H1 (cell line): ENCODE data around the gene MITF. TPM values are rescaled to one million over a fixed set of nuclear protein-coding genes. Genes with fewer than 3 reads are reported as not detected.

ENCODE experiments used
- CTCF ChIA-PET: fragments of 300-600 bp; sonication (Branson Sonifier 250); formaldehyde crosslinking; loops from one replicate; lab custom pipeline; 2021; ENCODE audit not compliant: partially characterized antibody; lab: Charles Lee
- POLR2A ChIA-PET: fragments of 300-600 bp; sonication (Branson Sonifier 250); formaldehyde crosslinking; loops from one replicate; lab custom pipeline; 2021; ENCODE audit warnings: inconsistent platforms; ENCODE audit not compliant: partially characterized antibody; lab: Charles Lee
- DNase-seq, 2 experiments: peaks; one replicate each; pipeline versions ENCODE4 v3.0.0 to v3.0.0-alpha.2; 2010 to 2022; ENCODE audit warnings: low spot score in 2 of 2, low read depth in 1 of 2, mixed read lengths in 1 of 2
- FAIRE-seq: peaks from 2 replicates; lab custom pipeline; 2011; peaks lifted over from hg19 to GRCh38; lab: Jason Lieb, UNC
- H2AFZ ChIP-seq: 2 replicates; pipeline ENCODE4 v1.8.1; 2012; ENCODE audit warnings: low read length, inconsistent platforms
- H2AK5ac ChIP-seq: 2 replicates; pipeline ENCODE4 v1.6.1; 2013; ENCODE audit warnings: low read depth, low read length
- H2BK120ac ChIP-seq: replicated peaks from 2 replicates; pipeline ENCODE3; 2013; ENCODE audit warnings: low read depth, low read length, inconsistent platforms
- H2BK12ac ChIP-seq: 2 replicates; pipeline ENCODE4 v1.6.1; 2013; ENCODE audit warnings: low read depth, low read length
- H2BK15ac ChIP-seq: 2 replicates; pipeline ENCODE4 v1.6.1; 2013; ENCODE audit warnings: low read length
- H2BK20ac ChIP-seq: 2 replicates; pipeline ENCODE4 v1.6.1; 2013; ENCODE audit warnings: low read length
- H2BK5ac ChIP-seq: 2 replicates; pipeline ENCODE4 v1.6.1; 2013; ENCODE audit warnings: low read depth, low read length
- H3K14ac ChIP-seq: 2 replicates; pipeline ENCODE4 v1.6.1; 2013; ENCODE audit warnings: inconsistent platforms; ENCODE audit not compliant: insufficient read length
- H3K18ac ChIP-seq: 2 replicates; pipeline ENCODE4 v1.6.1; 2013; ENCODE audit warnings: low read length; ENCODE audit errors: extremely low read depth
- H3K23ac ChIP-seq: 2 replicates; pipeline ENCODE4 v1.6.1; 2013; ENCODE audit warnings: inconsistent platforms; ENCODE audit not compliant: insufficient read length
- H3K23me2 ChIP-seq: 2 replicates; pipeline ENCODE4 v1.6.1; 2013; ENCODE audit warnings: low read depth, low read length
- H3K27ac ChIP-seq: 2 replicates; pipeline ENCODE4 v1.6.1; 2011; ENCODE audit warnings: low read depth, low read length, inconsistent platforms
- H3K27me3 ChIP-seq, 4 experiments: replicated peaks in 1 of 4; 1 replicate in 1 of 4; 2 replicates in 3 of 4; pipeline versions ENCODE4 v1.6.1 to v1.8.1; 2011 to 2013; ENCODE audit warnings: low read length in 3 of 4, mild to moderate bottlenecking in 3 of 4, inconsistent platforms in 2 of 4, mixed read lengths in 2 of 4, moderate library complexity in 1 of 4; ENCODE audit not compliant: control insufficient read depth in 3 of 4, insufficient read depth in 3 of 4; ENCODE audit errors: extremely low read depth in 1 of 4
- H3K36me3 ChIP-seq, 4 experiments: 2 replicates each; pipeline versions ENCODE4 v1.6.1 to v1.8.1; 2011 to 2013; ENCODE audit warnings: mild to moderate bottlenecking in 4 of 4, low read length in 3 of 4, moderate library complexity in 2 of 4, control low read depth in 1 of 4, inconsistent platforms in 1 of 4; ENCODE audit not compliant: insufficient read depth in 4 of 4, control insufficient read depth in 2 of 4
- H3K4ac ChIP-seq: replicated peaks from 2 replicates; pipeline ENCODE3; 2013; ENCODE audit warnings: low read length, low read depth, mixed read lengths, inconsistent platforms; ENCODE audit not compliant: insufficient read length
- H3K4me1 ChIP-seq, 4 experiments: replicated peaks in 1 of 4; 1 replicate in 1 of 4; 2 replicates in 3 of 4; pipeline versions ENCODE4 v1.6.1 to v1.8.1; 2011 to 2013; ENCODE audit warnings: low read length in 3 of 4, inconsistent platforms in 2 of 4, mixed read lengths in 1 of 4; ENCODE audit not compliant: insufficient read depth in 4 of 4, control insufficient read depth in 3 of 4
- H3K4me2 ChIP-seq, 2 experiments: 2 replicates each; pipeline versions ENCODE4 v1.6.1 to v1.8.1; 2011 to 2013; ENCODE audit warnings: low read depth in 2 of 2, low read length in 2 of 2, control low read depth in 1 of 2, inconsistent platforms in 1 of 2, mild to moderate bottlenecking in 1 of 2; ENCODE audit not compliant: insufficient read depth in 1 of 2
- H3K4me3 ChIP-seq, 4 experiments: fragments of 200-600, 300-600 bp in 1 of 4; sonication (generic), shearing (Covaris generic), sonication (Bioruptor Twin) in 1 of 4; 2 replicates each; pipeline versions ENCODE4 v1.5.1 to v1.8.1; 2011 to 2016; ENCODE audit warnings: low read length in 4 of 4, low read depth in 3 of 4, control low read depth in 2 of 4, inconsistent platforms in 2 of 4, mild to moderate bottlenecking in 2 of 4, mixed read lengths in 1 of 4, moderate library complexity in 1 of 4; ENCODE audit not compliant: insufficient read depth in 2 of 4; ENCODE audit errors: extremely low read depth in 1 of 4
- H3K56ac ChIP-seq: replicated peaks from 2 replicates; pipeline ENCODE3; 2013; ENCODE audit warnings: low read depth, mild to moderate bottlenecking, mixed read lengths, low read length, inconsistent platforms; ENCODE audit not compliant: insufficient read length
- H3K79me1 ChIP-seq: 2 replicates; pipeline ENCODE4 v1.6.1; 2013; ENCODE audit warnings: low read depth, low read length, control low read depth
- H3K79me2 ChIP-seq, 2 experiments: 2 replicates each; pipeline versions ENCODE4 v1.6.1 to v1.8.1; 2012 to 2013; ENCODE audit warnings: low read length in 2 of 2, mild to moderate bottlenecking in 2 of 2, inconsistent platforms in 1 of 2; ENCODE audit not compliant: insufficient read depth in 2 of 2, control insufficient read depth in 1 of 2
- H3K9ac ChIP-seq, 4 experiments: replicated peaks in 1 of 4; 1 replicate in 1 of 4; 2 replicates in 3 of 4; pipeline versions ENCODE4 v1.6.1 to v1.8.1; 2011 to 2013; ENCODE audit warnings: low read depth in 3 of 4, low read length in 3 of 4, control low read depth in 2 of 4, mild to moderate bottlenecking in 2 of 4, moderate library complexity in 2 of 4, inconsistent platforms in 1 of 4; ENCODE audit errors: extremely low read depth in 1 of 4
- H3K9me3 ChIP-seq, 2 experiments: 2 replicates each; pipeline versions ENCODE4 v1.6.1 to v1.8.1; 2012 to 2013; ENCODE audit warnings: mild to moderate bottlenecking in 2 of 2, moderate library complexity in 2 of 2, control low read depth in 1 of 2, inconsistent platforms in 1 of 2, low read depth in 1 of 2, low read length in 1 of 2, mixed read lengths in 1 of 2; ENCODE audit not compliant: insufficient read depth in 2 of 2
- H4K20me1 ChIP-seq, 2 experiments: replicated peaks in 1 of 2; 2 replicates each; pipeline versions ENCODE3 to v1.8.1; 2011 to 2013; ENCODE audit warnings: inconsistent platforms in 2 of 2, low read length in 2 of 2, mild to moderate bottlenecking in 1 of 2; ENCODE audit not compliant: insufficient read depth in 2 of 2, control insufficient read depth in 1 of 2
- H4K5ac ChIP-seq: 2 replicates; pipeline ENCODE4 v1.6.1; 2013; ENCODE audit warnings: low read length, low read depth, mixed read lengths, inconsistent platforms; ENCODE audit not compliant: insufficient read length
- H4K8ac ChIP-seq: 2 replicates; pipeline ENCODE4 v1.8.0; 2013; ENCODE audit warnings: mild to moderate bottlenecking, moderate library complexity, low read length, inconsistent platforms; ENCODE audit not compliant: insufficient read depth; ENCODE audit errors: extremely low read depth
- H4K91ac ChIP-seq: replicated peaks from 2 replicates; pipeline ENCODE3; 2013; ENCODE audit warnings: low read length, mixed read lengths, inconsistent platforms; ENCODE audit not compliant: insufficient read length
- CHD2 ChIP-seq: IDR thresholded peaks from 2 replicates; pipeline ENCODE4 v1.6.1; 2012; ENCODE audit warnings: low read length, improper control_type of control experiment
- EGR1 ChIP-seq: IDR thresholded peaks from 2 replicates; pipeline ENCODE4 v1.6.1; 2011; ENCODE audit warnings: low read depth, low read length, borderline replicate concordance
- EP300 ChIP-seq, 2 experiments: IDR thresholded peaks; 1 replicate in 1 of 2; 2 replicates in 1 of 2; pipeline ENCODE4 v1.6.1; 2011 to 2012; ENCODE audit warnings: low read depth in 2 of 2, low read length in 2 of 2, mild to moderate bottlenecking in 2 of 2, borderline replicate concordance in 1 of 2, inconsistent platforms in 1 of 2, moderate library complexity in 1 of 2
- FOSL1 ChIP-seq: IDR thresholded peaks from 2 replicates; pipeline ENCODE4 v1.6.1; 2011; ENCODE audit warnings: mild to moderate bottlenecking, low read depth, low read length, moderate library complexity; ENCODE audit not compliant: insufficient read depth
- HDAC2 ChIP-seq, 2 experiments: fragments of 300-600 bp in 1 of 2; sonication (generic) in 1 of 2; IDR thresholded peaks; 2 replicates each; pipeline ENCODE4 v1.6.1; 2011 to 2012; ENCODE audit warnings: low read depth in 2 of 2, low read length in 2 of 2, mild to moderate bottlenecking in 2 of 2, moderate library complexity in 2 of 2, borderline replicate concordance in 1 of 2, inconsistent platforms in 1 of 2
- HDAC6 ChIP-seq: IDR thresholded peaks from one replicate; pipeline ENCODE4 v1.7.1; 2012; ENCODE audit warnings: low read depth, mild to moderate bottlenecking, inconsistent platforms, low read length, moderate library complexity
- KDM5A ChIP-seq: fragments of 200-600 bp; IDR thresholded peaks from 2 replicates; pipeline ENCODE4 v1.7.1; 2012; ENCODE audit warnings: mild to moderate bottlenecking, low read length, inconsistent platforms, mixed read lengths
- MAFK ChIP-seq: IDR thresholded peaks from 2 replicates; pipeline ENCODE4 v1.6.1; 2012; ENCODE audit warnings: low read depth, mild to moderate bottlenecking, improper control_type of control experiment, low read length
- NRF1 ChIP-seq: IDR thresholded peaks from 2 replicates; pipeline ENCODE4 v1.6.1; 2011; ENCODE audit warnings: mild to moderate bottlenecking, low read depth, low read length, improper control_type of control experiment
- POLR2A ChIP-seq, 2 experiments: IDR thresholded peaks; 1 replicate in 1 of 2; 2 replicates in 1 of 2; pipeline ENCODE4 v1.6.1; 2011; ENCODE audit warnings: low read depth in 2 of 2, low read length in 2 of 2, mild to moderate bottlenecking in 2 of 2; ENCODE audit errors: control extremely low read depth in 1 of 2
- RFX5 ChIP-seq: IDR thresholded peaks from 2 replicates; pipeline ENCODE4 v1.6.1; 2011; ENCODE audit warnings: low read depth, low read length, improper control_type of control experiment, borderline replicate concordance
- RNF2 ChIP-seq: fragments of 200-900, 300-1000 bp; sonication (generic); IDR thresholded peaks from 2 replicates; pipeline ENCODE4 v1.7.1; 2016; ENCODE audit warnings: borderline replicate concordance, low read depth, mild to moderate bottlenecking, antibody characterized with exemption, low read length; ENCODE audit not compliant: poor library complexity, severe bottlenecking; ENCODE audit errors: missing control alignments
- SIX5 ChIP-seq: IDR thresholded peaks from 2 replicates; pipeline ENCODE4 v1.6.1; 2011; ENCODE audit warnings: mild to moderate bottlenecking, low read depth, low read length
- WGBS, 2 experiments: shearing (Covaris generic) in 1 of 2; methylation state at CpG; one replicate each; pipeline versions ENCODE4 v1.1.6 to v1.1.7; 2013 to 2015; ENCODE audit warnings: low lambda C conversion rate in 2 of 2, mixed read lengths in 2 of 2, inconsistent platforms in 1 of 2, low coverage in 1 of 2, missing lambda C conversion rate in 1 of 2; ENCODE audit not compliant: insufficient replicate concordance in 2 of 2, insufficient coverage in 1 of 2, insufficient read length in 1 of 2; ENCODE audit errors: extremely low coverage in 1 of 2, missing lambda C conversion rate in 1 of 2; 5-methylcytosine and 5-hydroxymethylcytosine counted together
- polyA plus RNA-seq, 7 experiments: library from polyadenylated mRNA; depleted of rRNA in 3 of 7; stranded (reverse) in 5 of 7; unstranded in 2 of 7; fragments of >200 nt in 5 of 7; fragments of 200-250 nt in 2 of 7; gene quantifications; 1 replicate in 5 of 7; 2 replicates in 1 of 7; 4 replicates in 1 of 7; pipeline versions ENCODE4 v1.2.1 to v1.2.3, GENCODE V29; 2011 to 2013; ENCODE audit warnings: missing spikeins in 2 of 7, mixed read lengths in 2 of 7
- total RNA-seq: library from RNA; stranded (reverse); fragmentation: NEBNext Ultra II Directional; extraction: Animal tissue kit (Norgen Biotek cat#: 25700); gene quantifications from 2 replicates; pipeline ENCODE4 v1.2.1, GENCODE V29; 2021
- TF ChIP-seq, protein P1 (sequence below): IDR thresholded peaks from 2 replicates; pipeline ENCODE4 v1.6.1; 2011; ENCODE audit warnings: low read depth, mild to moderate bottlenecking, low read length; ENCODE audit not compliant: insufficient read depth

Gene MITF
- total and polyA plus RNA-seq, 2 of the 8 experiments (the other 6 are each of a cell fraction or from before 2014, with no cell fraction given): 0.53 to 1.4 TPM

DNA sequence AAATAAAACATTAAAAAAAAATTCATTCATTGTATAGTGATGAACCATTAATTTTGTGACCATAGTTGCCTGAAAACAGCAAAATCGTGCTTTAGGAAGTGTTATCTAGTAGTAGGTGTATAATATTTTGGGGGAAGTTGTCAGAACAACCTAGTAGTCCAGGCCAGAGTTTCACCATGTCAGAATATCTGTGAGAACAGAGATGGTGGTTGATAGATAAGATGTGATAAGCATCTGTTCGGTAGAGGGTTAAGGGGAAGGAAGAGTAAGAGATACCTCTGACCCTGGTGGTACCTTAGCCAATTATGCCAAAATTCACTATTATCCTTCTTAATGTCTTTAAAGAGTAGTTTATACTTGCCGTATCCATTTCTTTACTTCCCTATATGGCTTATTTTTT is 113.8 kb downstream of the MITF start:
- Histone ChIP-seq H3K4me1 (no peaks in the 10 kb centered on the region), H2BK20ac (no peak overlapping the region), H2BK15ac (no peak overlapping the region), H2AK5ac (no peak overlapping the region), H2BK12ac (no peak overlapping the region), H3K79me1 (no peaks in the 10 kb centered on the region), H3K27ac (no peak overlapping the region), H3K14ac (no peak overlapping the region), H3K4ac (no peak overlapping the region), H4K91ac (no peak overlapping the region), H4K5ac (no peak overlapping the region), H3K9me3 (no peaks in the 10 kb centered on the region), H2BK120ac (no peak overlapping the region), H3K23ac (no peak overlapping the region), H3K23me2 (no peaks in the 10 kb centered on the region), H3K36me3 (no peaks in the 10 kb centered on the region), H4K8ac (no peak overlapping the region), H3K9ac (no peak overlapping the region), H3K56ac (no peak overlapping the region), H2BK5ac (no peak overlapping the region), H2AFZ (no peak overlapping the region), H3K4me3 (no peak overlapping the region), H3K27me3 (no peaks in the 10 kb centered on the region), H3K79me2 (no peaks in the 10 kb centered on the region), H3K4me2 (no peak overlapping the region), H3K18ac (no peak overlapping the region), H4K20me1 (no peaks in the 10 kb centered on the region)
- FAIRE-seq (no peak), DNase-seq (no peak)
- 89% methylated on average over 3 of the region's 3 CpGs; no CpG with 5 or more reads in 1 of the 2 experiments for WGBS, 2 experiments
- POLR2A ChIA-PET: no interaction called here
- CTCF ChIA-PET: no interaction called here
- TF ChIP-seq SIX5: no peak
- TF ChIP-seq NRF1: no peak
- no peak for TF ChIP-seq HDAC6
- no peak for TF ChIP-seq MAFK
- no peak for TF ChIP-seq FOSL1
- TF ChIP-seq, protein P1, sequence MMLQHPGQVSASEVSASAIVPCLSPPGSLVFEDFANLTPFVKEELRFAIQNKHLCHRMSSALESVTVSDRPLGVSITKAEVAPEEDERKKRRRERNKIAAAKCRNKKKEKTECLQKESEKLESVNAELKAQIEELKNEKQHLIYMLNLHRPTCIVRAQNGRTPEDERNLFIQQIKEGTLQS: no peak
- no peak for TF ChIP-seq RFX5
- no peak for TF ChIP-seq KDM5A
- TF ChIP-seq HDAC2 (IDR thresholded peaks at IDR 0.05; ENCODE audit: borderline replicate concordance in 1 of 2, low read depth in 2 of 2, low read length in 2 of 2): no peak
- TF ChIP-seq EP300 (IDR thresholded peaks at IDR 0.05; ENCODE audit: borderline replicate concordance in 1 of 2, low read depth in 2 of 2, low read length in 2 of 2): no peak
- TF ChIP-seq EGR1: no peak
- TF ChIP-seq POLR2A (IDR thresholded peaks at IDR 0.05; ENCODE audit: control extremely low read depth in 1 of 2, low read depth in 2 of 2, low read length in 2 of 2): no peak
- no peak for TF ChIP-seq RNF2
- no peak for TF ChIP-seq CHD2
